Panc1 (cell line): Measurements from ENCODE around the gene EFCAB11.

ENCODE experiments used
- POLR2AphosphoS5 ChIP-seq: IDR thresholded peaks from 2 replicates; pipeline ENCODE4 v1.6.1; 2012; ENCODE audit warnings: mild to moderate bottlenecking, low read depth, low read length, moderate library complexity
- REST ChIP-seq, 2 experiments: IDR thresholded peaks; 2 replicates each; pipeline ENCODE4 v1.6.1; 2011 to 2012; ENCODE audit warnings: low read depth in 2 of 2, control low read depth in 1 of 2, low read length in 1 of 2, mild to moderate bottlenecking in 1 of 2, moderate library complexity in 1 of 2; ENCODE audit not compliant: insufficient read depth in 1 of 2
- SIN3A ChIP-seq: IDR thresholded peaks from 2 replicates; pipeline ENCODE4 v1.6.1; 2012; ENCODE audit warnings: low read depth, mild to moderate bottlenecking, low read length, moderate library complexity, borderline replicate concordance; ENCODE audit not compliant: insufficient read depth
- TCF7L2 ChIP-seq: IDR thresholded peaks from 2 replicates; pipeline ENCODE4 v1.6.1; 2011; ENCODE audit warnings: mild to moderate bottlenecking, low read depth, low read length, inconsistent platforms
- TF ChIP-seq, protein P1 (sequence below): fragments of 450-650 bp; IDR thresholded peaks from 2 replicates; pipeline ENCODE4 v1.5.1; 2017; ENCODE audit warnings: mild to moderate bottlenecking

DNA sequence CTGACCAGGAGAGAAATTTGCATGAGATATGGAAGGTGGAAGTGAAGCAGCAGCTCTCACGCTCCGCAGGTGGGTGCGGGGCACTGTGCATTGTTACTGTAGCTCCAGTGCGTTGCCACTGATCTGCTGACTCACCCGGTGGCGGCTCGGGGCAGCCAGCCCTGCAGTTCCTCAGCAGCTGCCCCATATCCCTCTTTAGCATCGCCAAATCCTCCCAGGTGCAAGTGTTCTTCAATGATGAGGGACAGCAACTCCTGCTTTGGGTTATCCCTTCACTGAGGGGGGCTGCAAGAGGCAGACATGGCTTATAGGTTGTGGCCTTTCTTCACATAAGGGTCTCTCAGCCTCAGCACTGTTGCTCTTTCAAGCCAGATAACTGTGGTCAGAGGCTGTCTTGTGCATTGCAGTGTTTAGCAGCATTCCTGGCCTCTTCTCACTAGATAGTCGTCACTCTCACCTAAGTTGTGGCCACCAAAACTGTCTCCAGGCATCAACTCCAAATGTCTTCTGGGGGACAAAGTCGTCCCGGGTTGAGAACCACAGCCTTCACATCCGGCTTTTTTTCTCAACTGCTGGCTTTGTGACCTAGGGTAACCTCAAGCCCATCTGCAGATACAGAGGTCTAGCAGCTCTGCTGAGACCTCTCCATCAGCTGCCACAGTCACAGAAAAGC, 180.8 kb downstream of the EFCAB11 start:
- TF ChIP-seq, protein P1, sequence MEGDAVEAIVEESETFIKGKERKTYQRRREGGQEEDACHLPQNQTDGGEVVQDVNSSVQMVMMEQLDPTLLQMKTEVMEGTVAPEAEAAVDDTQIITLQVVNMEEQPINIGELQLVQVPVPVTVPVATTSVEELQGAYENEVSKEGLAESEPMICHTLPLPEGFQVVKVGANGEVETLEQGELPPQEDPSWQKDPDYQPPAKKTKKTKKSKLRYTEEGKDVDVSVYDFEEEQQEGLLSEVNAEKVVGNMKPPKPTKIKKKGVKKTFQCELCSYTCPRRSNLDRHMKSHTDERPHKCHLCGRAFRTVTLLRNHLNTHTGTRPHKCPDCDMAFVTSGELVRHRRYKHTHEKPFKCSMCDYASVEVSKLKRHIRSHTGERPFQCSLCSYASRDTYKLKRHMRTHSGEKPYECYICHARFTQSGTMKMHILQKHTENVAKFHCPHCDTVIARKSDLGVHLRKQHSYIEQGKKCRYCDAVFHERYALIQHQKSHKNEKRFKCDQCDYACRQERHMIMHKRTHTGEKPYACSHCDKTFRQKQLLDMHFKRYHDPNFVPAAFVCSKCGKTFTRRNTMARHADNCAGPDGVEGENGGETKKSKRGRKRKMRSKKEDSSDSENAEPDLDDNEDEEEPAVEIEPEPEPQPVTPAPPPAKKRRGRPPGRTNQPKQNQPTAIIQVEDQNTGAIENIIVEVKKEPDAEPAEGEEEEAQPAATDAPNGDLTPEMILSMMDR = no peak
- TF ChIP-seq POLR2AphosphoS5 = no peak
- no peak for TF ChIP-seq SIN3A
- no peak for TF ChIP-seq REST (IDR thresholded peaks at IDR 0.05; ENCODE audit: insufficient read depth in 1 of 2, low read depth in 2 of 2, low read length in 1 of 2)
- no peak for TF ChIP-seq TCF7L2
